HG03060 (cell line): Measurements from ENCODE around the gene HDAC9.

Source experiments
- ATAC-seq: cut with Tn5 transposase; IDR thresholded peaks from one replicate; pipeline ENCODE4 v1.9.1; 2021; ENCODE audit warnings: low read depth, moderate number of reproducible peaks; ENCODE audit not compliant: unreplicated experiment

The HDAC9 gene

DNA sequence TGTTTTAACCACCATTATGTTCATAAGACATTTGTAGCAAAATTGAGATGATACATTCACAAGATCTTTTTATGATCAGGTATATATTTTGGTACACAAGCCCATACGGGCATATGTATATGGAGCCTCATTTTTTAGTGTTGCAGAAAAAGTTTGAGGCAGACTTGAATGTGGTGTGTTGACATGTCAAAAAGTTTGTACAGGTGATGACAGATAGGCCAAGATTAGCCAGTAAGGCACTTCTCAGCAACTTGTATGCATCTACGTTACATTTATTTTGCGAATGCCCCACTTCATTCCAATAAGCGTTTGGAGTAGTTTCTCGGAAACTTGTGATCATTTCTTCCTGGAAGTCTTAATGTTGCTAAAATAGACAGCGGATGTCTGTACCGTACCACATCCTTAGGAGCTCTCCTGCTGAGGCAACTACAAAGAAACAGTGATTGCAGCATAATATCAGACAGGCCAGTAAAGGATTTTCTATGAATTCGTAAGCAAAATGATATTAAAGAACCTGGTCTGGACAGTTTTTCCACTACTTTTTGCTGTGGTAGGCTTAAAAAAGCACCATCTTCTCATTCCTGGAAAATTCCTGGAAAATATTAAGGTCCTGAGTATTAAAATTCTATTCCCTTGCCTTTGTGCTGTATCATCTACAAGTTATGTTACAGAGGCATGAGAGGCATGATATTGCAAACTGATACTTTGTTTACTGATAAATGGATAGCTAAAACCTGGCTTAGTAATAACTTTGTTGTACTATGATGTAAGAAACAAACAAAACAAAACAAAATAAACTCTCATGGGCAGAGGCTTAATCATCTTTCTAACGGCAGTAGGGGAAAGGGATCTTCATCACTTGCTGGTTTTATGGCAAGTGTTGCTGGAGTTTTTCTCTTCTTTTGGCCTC is 153.6 kb downstream of the HDAC9 start:
- ATAC-seq, result no peak

GRCh38 chr7:18653381-18654155 is 158.0 kb downstream of the HDAC9 start:
- no peak for ATAC-seq

DNA sequence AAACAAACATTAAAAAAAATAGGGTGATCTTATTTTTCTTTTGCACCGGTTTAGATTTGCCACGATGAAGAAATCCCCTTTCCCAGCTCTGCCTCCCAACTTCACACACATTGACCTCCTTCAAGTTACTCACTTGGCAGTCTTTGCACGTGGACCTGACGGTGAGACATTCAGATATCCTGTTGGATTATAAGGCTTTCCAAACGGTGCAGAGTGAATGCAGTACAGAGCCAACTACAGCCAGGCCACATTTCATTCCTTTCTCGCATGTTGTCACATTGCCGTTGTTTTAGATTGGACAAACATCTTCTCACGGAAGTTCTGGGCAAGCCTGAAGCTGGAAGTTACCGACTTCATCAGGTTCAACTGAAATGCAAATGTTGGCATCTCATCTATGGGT is 159.2 kb downstream of the HDAC9 start:
- no peak for ATAC-seq

GRCh38 chr7:18655506-18655905 is 160.0 kb downstream of the HDAC9 start:
- no peak for ATAC-seq

DNA sequence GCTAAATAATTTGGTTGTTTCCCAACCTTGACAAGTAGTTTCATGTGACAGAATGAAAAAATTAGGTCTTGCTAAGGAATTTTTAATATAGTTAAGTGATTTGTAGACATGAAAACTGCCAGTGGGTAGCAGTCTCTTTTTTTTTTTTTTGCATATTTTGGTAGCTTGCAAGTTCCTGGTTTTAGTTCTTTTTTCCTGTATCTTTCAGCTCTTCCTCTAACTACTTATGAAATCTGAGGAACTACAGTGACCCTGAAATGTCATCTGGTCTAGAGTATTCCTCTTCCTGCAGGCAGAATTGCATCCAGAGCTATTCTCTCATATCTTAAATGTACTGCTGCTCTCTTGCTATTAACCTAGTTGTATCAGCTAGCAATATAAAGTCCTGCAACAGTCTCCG is 160.4 kb downstream of the HDAC9 start:
- no peak for ATAC-seq

- no peak for ATAC-seq
Measured at GRCh38 chr7:18656362-18656761, 160.8 kb downstream of the HDAC9 start.

DNA sequence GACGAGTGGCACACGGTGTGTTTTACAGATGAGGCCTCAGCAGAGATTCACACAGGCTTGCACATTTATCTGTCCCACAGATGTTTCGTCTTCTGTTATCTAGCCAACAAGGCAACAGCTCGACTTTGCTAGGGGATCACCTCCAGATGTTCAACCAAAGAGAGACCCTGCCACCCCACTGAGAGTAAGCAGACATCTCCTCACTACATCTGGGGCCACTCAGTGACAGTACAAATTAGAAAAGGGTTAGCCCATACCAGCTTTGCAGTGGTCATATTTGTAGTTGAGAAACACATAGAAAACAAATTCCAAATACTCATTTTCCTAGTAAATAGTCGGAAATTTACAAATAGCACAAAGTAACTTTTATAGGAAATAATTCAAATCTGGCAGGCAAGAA is 164.2 kb downstream of the HDAC9 start:
- ATAC-seq, result no peak

GRCh38 chr7:18663321-18663720 is 167.8 kb downstream of the HDAC9 start:
- no peak for ATAC-seq

DNA sequence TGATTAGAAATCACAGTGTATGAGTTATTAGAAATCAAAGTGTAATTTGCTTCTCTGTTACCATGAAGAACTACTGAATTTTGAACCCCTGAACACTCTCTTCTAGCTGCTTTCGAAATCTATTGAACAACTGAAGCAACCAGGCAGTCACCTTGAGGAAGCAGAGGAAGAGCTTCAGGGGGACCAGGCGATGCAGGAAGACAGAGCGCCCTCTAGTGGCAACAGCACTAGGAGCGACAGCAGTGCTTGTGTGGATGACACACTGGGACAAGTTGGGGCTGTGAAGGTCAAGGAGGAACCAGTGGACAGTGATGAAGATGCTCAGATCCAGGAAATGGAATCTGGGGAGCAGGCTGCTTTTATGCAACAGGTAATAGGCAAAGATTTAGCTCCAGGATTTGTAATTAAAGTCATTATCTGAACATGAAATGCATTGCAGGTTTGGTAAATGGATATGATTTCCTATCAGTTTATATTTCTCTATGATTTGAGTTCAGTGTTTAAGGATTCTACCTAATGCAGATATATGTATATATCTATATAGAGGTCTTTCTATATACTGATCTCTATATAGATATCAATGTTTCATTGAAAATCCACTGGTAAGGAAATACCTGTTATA is 170.7 kb downstream of the HDAC9 start:
- peak; percentile 99 for ATAC-seq

- ATAC-seq, result no peak
Measured at GRCh38 chr7:18667466-18667865, 171.9 kb downstream of the HDAC9 start.

DNA sequence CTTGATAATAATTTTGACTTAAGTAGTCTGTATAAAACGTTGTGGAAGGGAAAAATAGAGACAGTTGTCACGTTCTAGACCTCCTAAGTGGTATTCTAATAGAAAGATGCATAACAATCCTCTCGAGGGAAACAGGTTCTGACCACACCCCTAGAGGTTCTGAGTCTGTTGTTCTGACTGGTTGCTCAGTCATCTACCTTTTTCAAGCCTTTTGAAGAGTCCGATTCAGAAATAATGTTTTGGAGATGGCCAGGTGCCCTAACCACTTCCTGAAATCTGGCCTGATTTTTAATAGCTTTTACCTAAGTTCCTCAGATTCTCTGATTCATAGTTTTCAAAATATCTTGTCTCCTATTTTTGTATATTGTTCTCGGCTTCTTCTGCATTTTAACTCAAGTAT is 175.6 kb downstream of the HDAC9 start:
- no peak for ATAC-seq

GRCh38 chr7:18675579-18675978 is 180.0 kb downstream of the HDAC9 start:
- ATAC-seq, result no peak

DNA sequence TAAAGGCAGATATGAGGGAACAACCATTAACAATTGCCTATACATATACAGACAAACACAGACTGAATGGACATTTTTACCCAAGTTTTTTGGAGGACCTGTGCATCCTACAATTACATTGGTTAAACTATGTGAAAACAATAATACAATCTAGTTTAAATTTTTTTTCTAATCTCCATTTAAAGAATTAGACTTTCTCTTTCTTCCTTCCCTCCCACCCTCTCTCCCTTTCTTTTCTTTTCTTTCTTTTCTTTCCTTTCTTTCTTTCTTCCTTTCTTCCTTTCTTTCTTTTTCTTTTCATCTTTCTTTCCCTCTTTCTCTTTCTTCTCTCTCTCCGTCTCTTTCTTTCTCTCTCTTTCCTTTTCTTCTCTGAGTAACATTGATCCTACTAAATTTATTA is 183.7 kb downstream of the HDAC9 start:
- no peak for ATAC-seq

GRCh38 chr7:18680576-18680975 is 185.0 kb downstream of the HDAC9 start:
- ATAC-seq, result no peak

- no peak for ATAC-seq
Measured at GRCh38 chr7:18684916-18685315, 189.4 kb downstream of the HDAC9 start.

GRCh38 chr7:18685971-18686370 is 190.4 kb downstream of the HDAC9 start:
- no peak for ATAC-seq

DNA sequence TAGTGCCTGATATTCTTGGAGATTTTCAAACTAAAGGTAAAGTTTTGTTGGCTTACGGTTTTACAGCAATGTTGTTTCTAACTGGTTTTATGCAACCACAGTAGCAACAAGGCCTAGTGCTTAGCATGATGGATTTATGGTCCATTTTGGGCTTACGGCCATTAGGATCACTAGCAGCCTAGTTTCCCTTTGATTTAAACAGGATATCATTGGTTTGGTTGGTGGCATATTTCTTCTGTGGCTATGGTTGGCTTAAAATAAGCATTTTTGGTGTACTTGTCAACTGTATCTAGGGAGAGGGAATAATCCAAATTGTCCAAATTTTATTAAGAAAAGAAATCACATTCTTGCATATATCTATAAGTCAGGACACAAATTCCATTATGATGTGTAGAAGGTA is 194.0 kb downstream of the HDAC9 start:
- ATAC-seq, result no peak

DNA sequence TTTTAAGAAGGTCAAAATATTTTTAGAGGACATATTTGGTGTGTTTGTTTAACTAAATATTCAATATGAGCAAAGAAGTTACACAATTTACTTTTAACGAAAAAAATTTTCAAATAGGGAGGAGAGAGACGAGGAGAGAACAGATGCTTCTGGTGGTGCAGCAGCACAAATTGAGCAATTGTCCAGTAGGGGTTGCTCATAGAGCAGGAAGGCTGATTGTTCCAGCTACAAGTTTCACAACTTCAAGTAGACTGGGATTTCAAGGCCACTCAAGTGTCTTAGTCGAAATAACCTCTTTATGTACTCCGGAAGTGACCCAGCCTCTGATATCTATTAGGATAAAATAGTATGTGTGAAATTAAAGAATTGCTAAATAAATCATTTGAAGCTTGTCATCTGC is 197.9 kb downstream of the HDAC9 start:
- ATAC-seq, result no peak

DNA sequence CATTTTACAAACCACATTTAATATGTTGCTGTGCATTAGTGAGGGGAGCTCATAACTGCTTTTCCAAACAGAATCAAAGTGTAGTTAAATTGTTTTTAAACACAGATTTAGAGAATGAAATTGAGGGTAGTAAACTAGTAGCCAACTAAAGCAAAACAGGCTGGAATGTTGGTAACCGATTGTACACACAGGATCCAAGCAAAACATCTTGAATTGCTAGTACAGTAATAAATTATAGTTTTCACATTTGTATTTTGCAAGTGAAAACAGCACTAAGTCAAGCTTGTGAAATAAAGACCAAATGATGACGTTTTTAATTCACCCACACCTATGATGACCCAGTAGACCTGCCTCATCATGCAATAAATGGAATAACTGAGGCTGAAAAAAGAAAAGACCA is 198.3 kb downstream of the HDAC9 start:
- no peak for ATAC-seq

- ATAC-seq, result no peak
Measured at GRCh38 chr7:18694484-18694883, 198.9 kb downstream of the HDAC9 start.

DNA sequence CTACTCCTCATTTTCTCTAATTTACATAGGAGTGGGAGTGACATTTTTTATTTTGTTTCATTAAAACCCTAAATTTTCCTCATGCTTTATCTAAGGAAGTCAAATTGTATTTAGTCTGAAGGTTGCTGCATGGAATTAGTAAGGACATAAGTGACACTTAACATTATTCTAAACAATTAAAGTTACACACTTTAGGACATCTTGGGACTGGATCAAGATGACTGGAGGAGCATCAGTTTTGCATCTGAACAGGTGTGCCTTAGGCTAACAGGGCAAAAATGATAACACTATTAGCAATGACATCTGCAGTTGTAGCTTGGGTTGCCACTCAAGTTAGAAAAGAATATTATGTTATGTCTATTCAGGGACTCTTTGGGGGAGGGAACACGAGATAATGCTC is 199.4 kb downstream of the HDAC9 start:
- no peak for ATAC-seq
